ENCODE measurements around the gene GALNT9. TPM values are rescaled to one million over a fixed set of nuclear protein-coding genes. Genes with fewer than 3 reads are reported as not detected.

The GALNT9 gene
- total RNA-seq, 2 experiments from 2014 or later, result 0.30 TPM; not detected in 1

- H3K27me3 Mint-ChIP-seq, result peaks cover 19% of the 10 kb centered on the region
- peaks cover 3% of the 10 kb centered on the region for H3K4me1 Mint-ChIP-seq
- no peak for DNase-seq
- no peak overlapping the region for H3K4me3 Mint-ChIP-seq
- H3K9me3 Mint-ChIP-seq (ENCODE audit: low read depth), result peaks cover 1% of the 10 kb centered on the region
- ChIA-PET POLR2A (no interaction called here), CTCF (no interaction called here)
- H3K27ac Mint-ChIP-seq, result no peak overlapping the region
- intact Hi-C loops (cut with DNase I, micrococcal nuclease), result no loop called here
- no peaks in the 10 kb centered on the region for H3K36me3 Mint-ChIP-seq (ENCODE audit: low read depth)
- no peak for ATAC-seq
Observed at GRCh38 chr12:132208153-132208823, 121.1 kb downstream of the GALNT9 start.

GRCh38 chr12:132207083-132207775 is 122.2 kb downstream of the GALNT9 start:
- no peak overlapping the region for H3K27ac Mint-ChIP-seq
- H3K36me3 Mint-ChIP-seq (ENCODE audit: low read depth), result no peaks in the 10 kb centered on the region
- intact Hi-C loops (cut with DNase I, micrococcal nuclease), result no loop called here
- no peak for DNase-seq
- CTCF ChIA-PET, result interaction anchor here (1.6 kb wide), 1 partner anchor 53 kb away, joined by 5 read pairs; no protein-coding TSS in a partner anchor
- peaks cover 19% of the 10 kb centered on the region for H3K27me3 Mint-ChIP-seq
- no peak overlapping the region for H3K4me3 Mint-ChIP-seq
- ATAC-seq, result no peak
- no peaks in the 10 kb centered on the region for H3K9me3 Mint-ChIP-seq (ENCODE audit: low read depth)
- POLR2A ChIA-PET, result no interaction called here
- peaks cover 3% of the 10 kb centered on the region for H3K4me1 Mint-ChIP-seq

GRCh38 chr12:132206046-132206434 is 123.3 kb downstream of the GALNT9 start:
- Mint-ChIP-seq H3K9me3 (ENCODE audit: low read depth) (no peaks in the 10 kb centered on the region), H3K36me3 (ENCODE audit: low read depth) (no peaks in the 10 kb centered on the region), H3K4me1 (peaks cover 3% of the 10 kb centered on the region), H3K4me3 (no peak overlapping the region), H3K27ac (no peak overlapping the region), H3K27me3 (peaks cover 19% of the 10 kb centered on the region)
- ChIA-PET POLR2A (no interaction called here), CTCF (interaction anchor here (0.7 to 1.6 kb wide), 2 partner anchors 13 to 52 kb away, joined by 3 to 5 read pairs; no protein-coding TSS in a partner anchor)
- intact Hi-C loops (cut with DNase I, micrococcal nuclease), result no loop called here
- ATAC-seq (no peak), DNase-seq (no peak)

- Mint-ChIP-seq H3K27me3 (peaks cover 19% of the 10 kb centered on the region), H3K27ac (no peak overlapping the region), H3K4me1 (peaks cover 3% of the 10 kb centered on the region), H3K36me3 (ENCODE audit: low read depth) (no peaks in the 10 kb centered on the region), H3K9me3 (ENCODE audit: low read depth) (no peaks in the 10 kb centered on the region), H3K4me3 (no peak overlapping the region)
- ATAC-seq, result no peak
- POLR2A ChIA-PET, result no interaction called here
- no peak for DNase-seq
- intact Hi-C loops (cut with DNase I, micrococcal nuclease), result no loop called here
- CTCF ChIA-PET, result interaction anchor here (0.7 to 1.6 kb wide), 2 partner anchors 14 to 52 kb away, joined by 3 to 5 read pairs; no protein-coding TSS in a partner anchor
Observed at GRCh38 chr12:132205271-132206045, 123.9 kb downstream of the GALNT9 start.

DNA sequence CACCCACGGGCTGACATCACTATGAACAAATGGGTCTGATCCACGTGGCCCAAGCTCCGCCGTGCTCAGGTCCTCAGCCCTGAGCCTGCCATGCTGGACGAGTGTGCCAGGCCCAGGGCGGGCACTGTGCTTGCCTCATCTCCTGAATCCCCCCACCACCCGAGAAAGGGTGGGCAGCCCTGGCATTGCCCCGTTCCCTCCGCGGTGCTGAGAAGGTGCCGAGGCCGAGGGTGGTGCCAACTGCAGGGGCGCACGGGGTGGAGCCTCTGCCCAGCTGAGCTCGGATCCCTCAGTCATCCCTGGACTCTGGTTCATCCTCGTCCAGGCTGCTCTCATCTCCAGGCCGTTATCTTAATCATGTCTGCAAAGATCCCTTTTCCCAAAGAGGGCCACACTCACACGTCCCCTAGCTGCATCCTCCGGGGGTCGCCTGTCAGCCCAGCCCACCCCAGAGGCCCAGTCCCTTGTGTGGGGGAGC is 124.6 kb downstream of the GALNT9 start:
- ChIA-PET POLR2A (no interaction called here), CTCF (no interaction called here)
- DNase-seq (no peak), ATAC-seq (no peak)
- no peak overlapping the region for H3K27ac Mint-ChIP-seq
- intact Hi-C loops (cut with DNase I, micrococcal nuclease), result no loop called here
- H3K36me3 Mint-ChIP-seq (ENCODE audit: low read depth), result no peaks in the 10 kb centered on the region
- no peaks in the 10 kb centered on the region for H3K9me3 Mint-ChIP-seq (ENCODE audit: low read depth)
- H3K4me3 Mint-ChIP-seq, result no peak overlapping the region
- peaks cover 19% of the 10 kb centered on the region for H3K27me3 Mint-ChIP-seq
- peaks cover 3% of the 10 kb centered on the region for H3K4me1 Mint-ChIP-seq

GRCh38 chr12:132204063-132204792 is 125.2 kb downstream of the GALNT9 start:
- CTCF ChIA-PET, result no interaction called here
- intact Hi-C loops (cut with DNase I, micrococcal nuclease), result no loop called here
- DNase-seq (no peak), ATAC-seq (no peak)
- POLR2A ChIA-PET, result no interaction called here
- H3K4me1 Mint-ChIP-seq, result peaks cover 3% of the 10 kb centered on the region
- H3K36me3 Mint-ChIP-seq (ENCODE audit: low read depth), result no peaks in the 10 kb centered on the region
- no peak overlapping the region for H3K27ac Mint-ChIP-seq
- no peaks in the 10 kb centered on the region for H3K9me3 Mint-ChIP-seq (ENCODE audit: low read depth)
- peaks cover 19% of the 10 kb centered on the region for H3K27me3 Mint-ChIP-seq
- H3K4me3 Mint-ChIP-seq, result no peak overlapping the region

DNA sequence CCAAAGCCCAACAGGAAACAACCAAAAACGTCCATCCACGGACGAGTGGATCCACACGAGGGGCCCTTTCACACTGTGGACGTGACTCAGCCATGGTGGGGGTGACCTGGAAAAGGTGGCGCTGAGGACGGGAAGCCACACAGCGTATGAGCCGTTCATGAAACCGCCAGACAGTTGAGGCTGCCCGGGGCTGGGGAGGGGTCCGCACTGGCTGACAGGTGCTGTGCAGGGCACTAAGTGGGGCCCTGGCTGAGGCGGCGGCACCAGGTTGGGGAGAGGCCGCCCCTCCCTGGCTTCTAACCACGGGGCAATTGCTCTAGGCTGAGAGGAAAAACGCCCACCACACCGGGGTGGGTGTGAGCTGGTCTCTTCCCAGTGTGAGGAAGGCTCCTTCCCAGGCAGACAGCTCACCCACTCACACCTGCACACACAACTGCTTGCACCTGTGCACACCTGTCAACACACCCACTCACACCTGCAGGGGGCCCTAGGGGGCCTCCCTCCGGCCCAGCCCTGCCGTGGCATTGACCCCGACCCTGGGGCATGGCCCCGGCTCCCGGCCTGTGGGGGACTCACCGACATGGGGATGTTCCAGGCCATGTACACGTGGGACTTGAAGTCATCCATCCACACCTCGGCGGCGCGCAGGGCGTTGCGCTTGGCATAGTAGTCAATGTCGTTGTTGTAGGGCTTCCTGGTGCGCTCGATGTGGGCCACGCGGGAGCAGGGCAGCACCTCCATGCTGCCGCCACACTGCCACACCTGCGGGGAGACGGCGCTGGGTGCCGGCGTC is 126.3 kb downstream of the GALNT9 start:
- ATAC-seq (no peak), DNase-seq (no peak)
- peaks cover 19% of the 10 kb centered on the region for H3K27me3 Mint-ChIP-seq
- no peaks in the 10 kb centered on the region for H3K9me3 Mint-ChIP-seq (ENCODE audit: low read depth)
- intact Hi-C loops (cut with DNase I, micrococcal nuclease), result no loop called here
- POLR2A ChIA-PET, result no interaction called here
- CTCF ChIA-PET, result no interaction called here
- H3K27ac Mint-ChIP-seq, result no peak overlapping the region
- H3K4me3 Mint-ChIP-seq, result no peak overlapping the region
- peaks cover 3% of the 10 kb centered on the region for H3K4me1 Mint-ChIP-seq
- H3K36me3 Mint-ChIP-seq (ENCODE audit: low read depth), result no peaks in the 10 kb centered on the region

DNA sequence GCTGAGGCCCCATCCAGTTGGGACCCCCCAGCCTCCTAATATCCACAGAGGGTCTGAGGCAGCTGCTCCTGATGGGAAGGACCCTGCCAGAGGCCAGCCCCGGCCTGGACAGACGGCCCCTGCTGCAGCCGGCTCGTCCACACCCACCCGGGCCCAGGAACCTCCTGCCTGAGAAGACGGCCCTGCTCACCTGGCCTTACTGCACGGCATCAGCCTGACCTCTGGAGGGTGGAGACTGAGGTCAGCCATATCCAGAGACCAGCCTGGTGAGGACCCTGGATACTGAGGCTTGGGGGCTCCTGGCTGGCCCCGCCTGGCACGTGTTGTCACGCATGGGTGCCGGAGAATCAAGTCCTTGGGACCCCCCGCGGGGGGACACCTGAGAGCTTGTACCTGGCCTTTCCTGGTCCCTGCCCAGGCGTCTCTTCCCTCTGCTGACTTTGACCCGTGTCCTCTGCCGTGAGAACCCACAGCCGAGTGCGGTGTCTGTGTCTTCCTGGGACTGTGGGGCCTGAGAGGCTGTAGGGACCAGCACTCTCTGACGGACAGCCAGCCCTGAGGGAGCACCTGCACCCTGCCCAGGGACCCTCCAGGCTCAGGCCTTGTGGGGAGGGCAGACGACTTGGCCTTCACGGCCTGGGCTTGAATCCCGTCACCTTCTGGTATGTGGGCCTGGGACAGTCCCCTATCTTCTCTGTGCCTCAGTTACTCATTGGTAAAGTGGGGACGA is 127.8 kb downstream of the GALNT9 start:
- intact Hi-C loops (cut with DNase I, micrococcal nuclease), result no loop called here
- Mint-ChIP-seq H3K27me3 (peaks cover 16% of the 10 kb centered on the region), H3K4me1 (peaks cover 3% of the 10 kb centered on the region), H3K36me3 (ENCODE audit: low read depth) (no peaks in the 10 kb centered on the region), H3K4me3 (no peak overlapping the region), H3K9me3 (ENCODE audit: low read depth) (no peaks in the 10 kb centered on the region), H3K27ac (no peak overlapping the region)
- DNase-seq (no peak), ATAC-seq (no peak)
- ChIA-PET POLR2A (no interaction called here), CTCF (no interaction called here)

GRCh38 chr12:132200800-132201199 is 128.6 kb downstream of the GALNT9 start:
- Mint-ChIP-seq H3K4me3 (no peak overlapping the region), H3K36me3 (ENCODE audit: low read depth) (no peaks in the 10 kb centered on the region), H3K27me3 (peaks cover 16% of the 10 kb centered on the region), H3K27ac (no peak overlapping the region), H3K9me3 (ENCODE audit: low read depth) (no peaks in the 10 kb centered on the region), H3K4me1 (peaks cover 3% of the 10 kb centered on the region)
- intact Hi-C loops (cut with DNase I, micrococcal nuclease), result no loop called here
- ChIA-PET CTCF (no interaction called here), POLR2A (no interaction called here)
- DNase-seq, result no peak
- no peak for ATAC-seq

GRCh38 chr12:132199526-132200319 is 129.7 kb downstream of the GALNT9 start:
- Mint-ChIP-seq H3K9me3 (ENCODE audit: low read depth) (no peaks in the 10 kb centered on the region), H3K27me3 (peaks cover 9% of the 10 kb centered on the region), H3K4me3 (no peak overlapping the region), H3K27ac (no peak overlapping the region), H3K4me1 (no peaks in the 10 kb centered on the region), H3K36me3 (ENCODE audit: low read depth) (no peaks in the 10 kb centered on the region)
- no peak for DNase-seq
- intact Hi-C loops (cut with DNase I, micrococcal nuclease), result no loop called here
- POLR2A ChIA-PET, result no interaction called here
- no peak for ATAC-seq
- CTCF ChIA-PET, result no interaction called here
